Measurements from ENCODE around the gene MIPEP. TPM values are rescaled to one million over a fixed set of nuclear protein-coding genes. Genes with fewer than 3 reads are reported as not detected.
"Not testable (repeated sequence)": the region's sequence is repeated elsewhere in the genome, so short reads cannot be mapped to it uniquely, and the experiment has no call there.

MIPEP gene
- total RNA-seq, 1 donor from 2014 or later, result 29.9 TPM

- DNase-seq (ENCODE audit: low spot score), result no peak
Measured at GRCh38 chr13:23889615-23890607, 711 bp upstream of the MIPEP start.

DNA sequence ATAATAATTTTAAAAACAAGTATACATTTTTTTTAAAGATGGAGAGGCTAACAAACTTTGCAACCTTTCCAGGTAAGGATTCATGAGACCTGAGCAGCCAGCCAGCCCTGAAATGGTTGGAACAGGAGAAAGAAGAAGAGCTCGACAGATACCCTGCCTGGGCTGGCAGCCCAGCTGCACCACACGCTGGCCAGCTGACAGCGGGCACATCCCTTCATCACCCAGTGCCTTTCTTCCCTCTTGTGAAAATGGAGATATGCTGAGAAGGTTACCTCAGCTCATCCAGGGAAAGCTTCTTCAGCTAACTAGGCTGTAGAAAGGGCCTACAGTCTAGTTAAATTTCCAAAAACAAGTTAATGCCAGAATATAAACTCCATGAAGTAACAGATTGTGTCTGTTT lies 4.8 kb downstream of the MIPEP start:
- DNase-seq (ENCODE audit: low spot score), result not testable (repeated sequence)

DNA sequence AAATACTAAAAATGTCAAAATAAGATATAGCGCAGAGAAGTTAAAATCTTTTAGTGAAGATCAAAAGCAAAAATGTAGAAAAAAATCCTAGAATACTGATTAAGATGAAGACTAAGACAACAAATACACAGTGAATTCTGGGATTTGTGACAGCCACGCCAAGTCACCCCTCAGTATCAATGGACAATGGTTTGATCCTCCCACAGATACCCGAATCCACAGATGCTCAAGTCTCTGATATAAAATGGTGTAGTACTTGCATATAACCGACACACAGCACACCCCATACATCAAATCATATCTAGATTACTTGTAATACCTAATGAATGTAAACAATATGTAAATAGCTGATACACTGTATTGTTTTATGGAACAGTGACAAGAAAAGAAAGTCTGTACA lies 5.9 kb downstream of the MIPEP start:
- DNase-seq (ENCODE audit: low spot score), result no peak

DNA sequence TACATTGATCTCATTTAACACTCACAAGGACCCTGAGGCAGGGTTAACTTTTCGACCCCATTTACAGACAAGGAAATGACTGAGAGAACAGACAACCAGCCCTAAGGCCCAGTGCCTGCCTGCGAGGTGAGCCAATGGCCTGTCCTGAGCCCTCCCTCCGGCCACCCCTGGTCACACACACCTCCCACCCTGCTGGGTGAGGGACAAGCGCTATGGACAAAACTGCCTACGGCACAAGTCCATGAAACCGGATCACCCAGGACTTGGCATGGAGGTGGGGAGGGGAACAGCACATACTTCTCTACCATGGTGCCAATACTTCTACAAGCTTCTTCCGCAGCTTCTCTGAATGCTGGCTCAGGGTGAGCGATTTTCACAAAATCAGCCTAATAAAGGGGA lies 7.8 kb downstream of the MIPEP start:
- DNase-seq (ENCODE audit: low spot score), result not testable (repeated sequence)

DNA sequence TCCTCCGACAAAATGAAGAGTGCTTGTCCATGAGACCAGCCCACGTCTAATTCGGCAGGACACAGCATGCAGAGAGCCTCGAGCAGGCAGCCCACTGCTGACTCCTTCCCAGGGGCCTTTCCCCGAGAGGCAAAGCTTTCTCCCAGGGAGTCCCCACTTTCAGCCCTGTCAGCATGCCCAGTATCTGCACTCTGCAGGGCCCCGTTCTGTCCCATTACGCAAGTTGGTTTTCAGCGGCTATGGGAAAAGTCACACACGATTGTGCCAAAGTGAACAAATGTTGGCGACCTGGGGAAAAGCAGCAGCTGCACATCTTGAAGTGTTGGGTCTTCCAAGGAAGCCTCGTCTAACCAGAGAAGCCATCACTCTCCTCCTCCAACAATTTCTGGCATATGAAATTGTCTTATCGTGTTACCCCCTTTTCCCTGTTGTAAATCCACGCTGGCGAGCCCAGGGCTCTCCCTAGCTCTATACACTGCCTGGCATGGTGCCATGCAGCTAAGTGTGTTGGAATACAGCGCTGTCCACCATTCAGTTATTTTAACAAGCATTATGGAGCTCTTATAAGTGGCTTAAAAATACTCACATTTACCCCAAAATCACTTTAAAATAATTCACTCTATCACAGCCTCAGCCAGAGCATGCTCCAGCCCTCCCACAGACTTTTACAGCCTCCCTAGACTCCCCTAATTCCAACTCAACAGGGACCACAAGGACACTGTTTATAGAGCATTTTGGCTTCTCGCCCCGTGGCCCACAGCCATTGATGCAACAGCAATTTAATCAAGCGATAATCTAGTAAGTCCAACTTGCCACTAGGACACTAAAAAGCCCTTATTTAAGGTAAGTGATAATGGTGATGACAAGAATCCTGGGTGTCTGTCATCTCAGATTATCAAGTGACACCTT lies 8.5 kb downstream of the MIPEP start:
- DNase-seq (ENCODE audit: low spot score), result not testable (repeated sequence)

DNA sequence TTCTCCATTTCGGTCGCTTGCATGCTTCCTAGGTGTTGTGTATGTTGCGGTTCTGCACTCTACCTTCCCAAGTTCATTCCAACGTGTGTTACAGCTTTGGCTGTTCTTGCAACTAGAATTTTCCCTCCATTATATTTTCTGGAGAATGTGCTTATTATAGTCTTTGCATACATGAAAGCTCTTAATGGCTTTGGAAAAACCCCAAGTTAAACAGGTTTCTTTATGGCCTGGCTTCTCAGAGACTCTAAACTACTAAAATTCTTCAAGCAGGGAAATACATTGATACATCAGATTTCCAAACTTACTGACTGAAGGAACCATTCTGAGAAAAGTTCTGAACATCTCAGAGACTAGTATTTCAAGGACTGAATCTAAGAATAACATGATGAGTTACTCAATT lies 11.9 kb downstream of the MIPEP start:
- DNase-seq (ENCODE audit: low spot score), result no peak

DNA sequence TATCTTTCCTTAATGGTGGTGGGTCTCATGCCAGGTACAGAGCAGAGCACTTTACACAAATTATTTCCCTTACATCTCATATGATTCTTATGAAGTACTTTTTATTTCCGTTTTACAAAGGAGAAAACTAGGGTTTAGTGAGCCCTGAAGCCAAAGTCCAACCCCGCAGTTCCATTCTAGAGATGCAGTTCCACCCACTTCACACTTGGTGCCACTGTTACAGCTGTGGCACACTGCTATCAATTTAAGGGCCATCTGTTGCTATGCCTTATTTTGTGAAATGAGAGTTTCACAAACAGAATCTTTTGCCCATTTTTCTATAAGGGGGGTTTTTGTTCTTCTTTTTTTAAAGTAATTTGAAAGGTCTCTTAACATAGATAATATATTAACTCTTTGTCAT lies 12.9 kb downstream of the MIPEP start:
- DNase-seq (ENCODE audit: low spot score), result no peak

DNA sequence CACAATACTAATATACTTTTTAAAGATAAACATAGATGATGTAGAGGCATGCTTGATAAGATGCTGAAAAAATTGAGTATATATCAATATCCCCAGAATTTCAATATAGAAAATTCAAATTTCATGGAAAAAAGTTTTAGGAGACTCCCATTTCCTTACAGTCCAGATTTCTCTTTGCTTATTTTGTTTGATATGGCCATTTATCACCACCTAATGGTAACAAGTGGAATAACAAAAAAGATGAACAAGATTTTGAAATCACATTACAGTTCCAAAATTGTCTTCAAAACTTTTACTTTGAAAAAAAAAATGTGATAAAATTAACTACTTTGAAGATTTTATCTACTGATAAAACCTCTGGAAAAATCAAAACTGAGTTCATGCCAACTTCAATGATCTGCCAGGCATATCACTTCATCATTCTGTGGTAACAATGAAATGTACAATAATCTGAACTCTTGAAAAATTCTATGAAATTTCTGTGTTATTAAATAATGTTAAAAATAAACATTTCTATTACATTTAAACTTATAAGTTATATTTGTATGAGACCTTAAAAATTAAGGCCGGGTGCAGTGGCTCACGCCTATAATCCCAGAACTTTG lies 17.5 kb downstream of the MIPEP start:
- DNase-seq (ENCODE audit: low spot score), result peak; percentile 62

- no peak for DNase-seq (ENCODE audit: low spot score)
Measured at GRCh38 chr13:23870356-23871140, 18.7 kb downstream of the MIPEP start.

DNA sequence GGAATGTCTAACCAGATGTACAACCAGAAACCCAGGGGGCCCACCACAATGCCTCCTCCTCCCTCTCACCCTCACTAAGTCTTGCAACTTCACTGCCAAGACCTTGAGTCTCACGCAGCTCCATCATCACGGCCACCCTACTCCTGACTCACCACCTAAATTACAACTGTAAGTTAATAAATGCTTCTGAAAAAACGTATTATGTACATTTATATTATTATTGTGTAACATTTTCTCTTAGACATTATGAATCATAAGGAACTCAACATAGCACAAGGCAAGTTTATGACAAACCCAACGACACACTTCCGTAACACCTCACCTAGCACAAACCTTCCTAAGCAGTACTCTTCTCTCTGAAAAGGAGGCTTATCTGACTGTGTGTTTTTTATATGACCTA lies 20.7 kb downstream of the MIPEP start:
- DNase-seq (ENCODE audit: low spot score), result peak; percentile 26

DNA sequence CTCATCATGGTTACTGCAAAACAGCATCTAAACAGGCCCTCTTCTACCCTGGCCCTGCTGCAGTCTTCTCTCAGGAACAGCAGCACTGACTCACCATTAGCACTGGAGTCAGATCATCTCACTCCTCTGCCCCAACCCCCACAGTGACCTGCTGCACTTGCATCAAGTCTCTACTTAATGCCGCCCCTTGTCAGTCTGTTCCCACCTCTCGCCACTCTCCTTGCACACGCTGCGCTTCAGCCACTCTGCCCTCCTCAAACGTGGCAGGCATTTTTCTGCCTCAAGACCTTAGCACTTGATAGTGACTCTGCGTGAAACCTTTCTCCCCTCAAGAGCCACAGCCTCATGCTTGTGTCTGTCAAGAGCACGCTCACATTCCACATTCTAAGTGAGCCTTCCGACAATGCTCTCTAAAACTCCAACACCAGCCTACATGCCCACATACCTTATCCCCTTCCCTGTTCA lies 22.1 kb downstream of the MIPEP start:
- DNase-seq (ENCODE audit: low spot score), result peak; percentile 71

- peak; percentile 36 for DNase-seq (ENCODE audit: low spot score)
Measured at GRCh38 chr13:23866420-23867026, 22.7 kb downstream of the MIPEP start.

GRCh38 chr13:23865906-23866305 lies 23.3 kb downstream of the MIPEP start:
- no peak for DNase-seq (ENCODE audit: low spot score)

DNA sequence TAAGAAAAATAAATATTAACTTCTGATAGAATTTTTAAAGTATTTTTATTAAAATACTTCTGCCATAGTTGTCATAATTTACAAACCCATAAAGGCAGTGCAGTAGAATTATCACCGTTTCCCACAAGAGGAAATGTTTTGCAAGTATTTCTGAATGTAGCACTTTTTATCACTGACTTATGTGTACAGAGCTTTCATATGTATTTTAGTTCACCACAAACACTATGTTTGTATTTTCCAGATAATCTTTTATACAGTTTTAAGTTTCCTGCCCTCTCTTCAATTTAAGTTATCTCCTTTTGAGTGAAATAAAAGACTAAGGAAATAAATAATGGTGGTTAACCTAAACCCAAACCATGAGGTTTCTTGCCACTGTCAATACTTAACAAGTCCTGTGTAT lies 24.2 kb downstream of the MIPEP start:
- no peak for DNase-seq (ENCODE audit: low spot score)

GRCh38 chr13:23861310-23861709 lies 27.9 kb downstream of the MIPEP start:
- DNase-seq (ENCODE audit: low spot score), result no peak

- no peak for DNase-seq (ENCODE audit: low spot score)
Measured at GRCh38 chr13:23859904-23860303, 29.3 kb downstream of the MIPEP start.

DNA sequence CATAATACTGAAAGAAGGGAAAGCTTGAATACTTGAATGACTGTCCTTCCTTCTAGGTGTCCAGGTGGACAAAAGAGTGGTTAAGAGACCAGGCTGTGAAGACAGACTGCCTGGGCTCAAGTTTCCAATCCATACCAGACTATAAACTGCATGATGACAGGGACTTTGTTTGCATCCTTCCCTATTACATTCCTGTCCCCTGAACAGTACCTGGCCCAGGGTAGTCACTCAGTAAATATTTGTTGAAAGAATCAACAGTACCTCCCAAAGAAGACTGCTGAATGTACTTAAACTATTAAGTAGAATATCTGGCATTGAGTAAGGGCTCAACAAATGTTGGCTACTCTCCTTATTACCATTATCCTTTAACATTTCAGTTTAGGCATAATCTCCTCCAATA lies 29.7 kb downstream of the MIPEP start:
- DNase-seq (ENCODE audit: low spot score), result no peak

DNA sequence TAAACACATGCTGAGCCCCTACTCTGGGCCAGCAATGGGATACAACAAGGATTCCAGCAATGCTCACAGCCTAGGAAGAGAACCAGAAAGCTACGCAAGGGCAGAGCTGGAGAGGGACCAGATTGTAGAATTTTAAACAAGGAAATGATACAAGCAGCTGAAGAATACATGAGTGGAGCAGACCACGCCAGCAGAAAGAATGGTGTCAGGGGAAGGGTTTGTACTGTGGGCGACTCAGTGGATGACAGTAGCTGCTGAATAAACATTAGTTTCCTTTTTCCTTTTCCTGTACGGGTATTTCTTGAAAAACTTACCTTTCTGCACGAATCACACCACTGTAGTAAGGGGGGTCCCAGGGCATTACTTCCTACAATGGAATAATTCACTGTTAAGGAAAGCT lies 30.7 kb downstream of the MIPEP start:
- DNase-seq (ENCODE audit: low spot score), result no peak

- no peak for DNase-seq (ENCODE audit: low spot score)
Measured at GRCh38 chr13:23856008-23856750, 33.0 kb downstream of the MIPEP start.

- no peak for DNase-seq (ENCODE audit: low spot score)
Measured at GRCh38 chr13:23855360-23855759, 33.8 kb downstream of the MIPEP start.
